ENCODE results near the gene MAP3K19.

MAP3K19 gene

DNA sequence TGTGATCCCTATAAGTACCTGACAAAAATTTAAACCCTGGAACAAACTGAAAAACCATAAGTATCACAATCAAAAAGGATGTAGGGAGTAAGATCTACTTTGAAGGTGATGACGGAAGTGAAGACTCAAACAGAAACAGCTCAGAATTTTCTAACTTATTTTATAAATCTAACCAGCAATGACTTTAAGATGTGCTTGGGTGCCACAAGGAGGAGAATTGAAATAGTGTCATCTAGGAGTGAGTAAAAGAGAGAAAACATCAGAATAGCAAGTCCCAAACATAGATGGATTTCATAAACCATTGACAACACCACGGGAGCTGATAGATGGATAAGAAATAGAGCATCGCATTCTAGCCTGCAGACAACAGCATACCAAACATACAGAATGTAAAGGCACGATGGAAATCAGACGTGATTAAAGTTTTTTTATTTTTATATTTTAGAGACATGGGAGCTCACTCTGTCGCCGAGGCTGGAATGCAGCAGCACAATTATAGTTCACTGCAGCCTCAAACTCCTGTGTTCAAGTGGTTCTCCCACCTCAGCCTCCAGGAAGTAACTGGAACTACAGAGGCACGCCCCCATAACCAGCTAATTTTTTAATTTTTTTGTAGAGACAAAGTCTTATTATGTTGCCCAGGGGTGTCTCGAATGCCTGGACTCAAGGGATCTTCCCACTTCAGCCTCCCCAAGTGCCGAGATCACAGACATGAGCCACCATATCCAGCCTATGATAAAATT is 36.9 kb downstream of the MAP3K19 start:
- Mint-ChIP-seq H3K9me3 (peaks cover under 1% of the 10 kb centered on the region), H3K27ac (no peak overlapping the region), H3K36me3 (ENCODE audit: low read depth) (no peaks in the 10 kb centered on the region), H3K4me1 (peaks cover under 1% of the 10 kb centered on the region), H3K4me3 (no peak overlapping the region), H3K27me3 (ENCODE audit: low read depth, poor library complexity) (peaks cover 7% of the 10 kb centered on the region)
- TF ChIP-seq, protein P1, sequence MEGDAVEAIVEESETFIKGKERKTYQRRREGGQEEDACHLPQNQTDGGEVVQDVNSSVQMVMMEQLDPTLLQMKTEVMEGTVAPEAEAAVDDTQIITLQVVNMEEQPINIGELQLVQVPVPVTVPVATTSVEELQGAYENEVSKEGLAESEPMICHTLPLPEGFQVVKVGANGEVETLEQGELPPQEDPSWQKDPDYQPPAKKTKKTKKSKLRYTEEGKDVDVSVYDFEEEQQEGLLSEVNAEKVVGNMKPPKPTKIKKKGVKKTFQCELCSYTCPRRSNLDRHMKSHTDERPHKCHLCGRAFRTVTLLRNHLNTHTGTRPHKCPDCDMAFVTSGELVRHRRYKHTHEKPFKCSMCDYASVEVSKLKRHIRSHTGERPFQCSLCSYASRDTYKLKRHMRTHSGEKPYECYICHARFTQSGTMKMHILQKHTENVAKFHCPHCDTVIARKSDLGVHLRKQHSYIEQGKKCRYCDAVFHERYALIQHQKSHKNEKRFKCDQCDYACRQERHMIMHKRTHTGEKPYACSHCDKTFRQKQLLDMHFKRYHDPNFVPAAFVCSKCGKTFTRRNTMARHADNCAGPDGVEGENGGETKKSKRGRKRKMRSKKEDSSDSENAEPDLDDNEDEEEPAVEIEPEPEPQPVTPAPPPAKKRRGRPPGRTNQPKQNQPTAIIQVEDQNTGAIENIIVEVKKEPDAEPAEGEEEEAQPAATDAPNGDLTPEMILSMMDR (IDR thresholded peaks at IDR 0.05), result no peak
- DNase-seq, result no peak

DNA sequence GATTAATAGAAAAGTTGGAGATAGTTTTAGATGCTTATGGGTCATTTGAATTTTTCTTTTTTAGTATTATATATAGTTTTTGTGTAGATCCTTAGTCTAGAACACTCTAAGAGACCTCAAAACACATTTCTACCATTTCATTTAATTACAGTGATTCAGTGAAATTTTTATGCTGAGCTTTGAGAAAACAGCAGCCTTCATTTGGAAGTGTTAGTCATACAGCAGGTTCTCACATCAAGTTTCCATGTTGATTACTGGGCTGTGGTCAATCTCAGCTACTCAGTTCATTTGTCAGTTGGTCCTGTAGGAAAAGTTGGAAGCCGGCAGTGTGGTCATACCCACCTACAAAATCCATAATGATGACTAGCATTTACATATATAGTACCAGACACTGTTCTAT is 37.9 kb downstream of the MAP3K19 start:
- Mint-ChIP-seq H3K27me3 (ENCODE audit: low read depth, poor library complexity) (peaks cover 11% of the 10 kb centered on the region), H3K4me3 (no peak overlapping the region), H3K36me3 (ENCODE audit: low read depth) (no peaks in the 10 kb centered on the region), H3K9me3 (no peaks in the 10 kb centered on the region), H3K4me1 (peaks cover 8% of the 10 kb centered on the region), H3K27ac (no peak overlapping the region)
- TF ChIP-seq, protein P1 (IDR thresholded peaks at IDR 0.05), result no peak
- no peak for DNase-seq

DNA sequence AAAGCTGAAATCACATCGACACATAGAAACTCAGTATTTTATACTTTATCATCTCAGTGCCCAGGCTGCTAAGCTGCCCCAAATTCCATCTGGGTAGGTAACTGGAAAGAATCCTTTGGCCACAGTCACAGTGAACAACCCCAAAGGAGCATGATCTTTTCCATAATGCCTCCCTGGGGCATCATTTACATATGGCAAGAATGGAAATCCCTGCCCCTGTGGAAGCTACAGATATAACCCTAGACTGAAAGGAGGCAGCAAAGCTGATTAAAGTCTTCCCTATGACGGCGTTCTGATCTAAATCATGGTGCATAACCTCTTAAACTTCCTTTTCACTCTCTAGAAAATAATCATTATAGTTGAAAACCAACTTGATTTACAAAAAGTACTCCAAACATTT is 41.5 kb downstream of the MAP3K19 start:
- Mint-ChIP-seq H3K27ac (no peak overlapping the region), H3K4me1 (peaks cover 10% of the 10 kb centered on the region), H3K36me3 (ENCODE audit: low read depth) (no peaks in the 10 kb centered on the region), H3K9me3 (no peaks in the 10 kb centered on the region), H3K27me3 (ENCODE audit: low read depth, poor library complexity) (peaks cover 18% of the 10 kb centered on the region), H3K4me3 (no peak overlapping the region)
- TF ChIP-seq, protein P1 (IDR thresholded peaks at IDR 0.05), result no peak
- no peak for DNase-seq

DNA sequence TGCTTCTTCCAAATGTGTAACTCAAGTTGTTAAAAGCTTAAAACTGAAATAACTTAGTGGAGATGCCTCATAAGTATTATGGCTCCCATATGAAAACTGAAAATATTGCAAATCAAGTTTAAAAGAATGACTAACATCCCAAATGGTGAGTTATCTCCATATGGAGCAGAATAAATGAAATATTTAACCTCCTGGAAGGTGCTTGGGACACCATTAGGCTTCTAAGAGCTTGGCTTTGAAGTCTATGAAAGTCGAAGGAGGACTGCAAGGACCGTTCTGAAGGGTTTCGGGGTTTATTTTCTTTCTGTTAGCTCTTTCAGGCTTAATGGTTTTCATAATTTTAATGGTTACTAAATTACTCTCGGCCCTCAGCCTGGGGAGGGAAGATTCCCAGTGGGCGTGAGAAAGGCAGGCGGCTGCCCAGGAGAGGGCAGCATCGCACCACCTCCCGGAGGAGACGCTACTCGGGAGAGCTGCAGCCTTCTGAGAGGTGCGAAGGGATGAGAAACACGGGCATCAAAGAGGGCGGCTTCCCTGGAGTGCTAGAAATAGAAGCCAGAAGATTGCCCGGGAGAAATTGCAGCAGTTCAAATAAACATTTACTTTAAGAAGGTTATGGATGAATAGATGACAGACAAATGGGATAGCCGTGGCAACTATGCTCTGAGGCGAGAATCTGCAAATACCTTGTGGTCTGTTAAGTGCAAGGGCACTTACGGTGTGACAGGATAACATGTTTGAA is 43.1 kb downstream of the MAP3K19 start:
- H3K27ac Mint-ChIP-seq, result no peak overlapping the region
- TF ChIP-seq, protein P1 (IDR thresholded peaks at IDR 0.05), result peak; percentile 93
- H3K36me3 Mint-ChIP-seq (ENCODE audit: low read depth), result no peaks in the 10 kb centered on the region
- peak; percentile 78 for DNase-seq
- H3K4me3 Mint-ChIP-seq, result no peak overlapping the region
- H3K27me3 Mint-ChIP-seq (ENCODE audit: low read depth, poor library complexity), result peaks cover 18% of the 10 kb centered on the region
- no peaks in the 10 kb centered on the region for H3K9me3 Mint-ChIP-seq
- H3K4me1 Mint-ChIP-seq, result peaks cover 16% of the 10 kb centered on the region

DNA sequence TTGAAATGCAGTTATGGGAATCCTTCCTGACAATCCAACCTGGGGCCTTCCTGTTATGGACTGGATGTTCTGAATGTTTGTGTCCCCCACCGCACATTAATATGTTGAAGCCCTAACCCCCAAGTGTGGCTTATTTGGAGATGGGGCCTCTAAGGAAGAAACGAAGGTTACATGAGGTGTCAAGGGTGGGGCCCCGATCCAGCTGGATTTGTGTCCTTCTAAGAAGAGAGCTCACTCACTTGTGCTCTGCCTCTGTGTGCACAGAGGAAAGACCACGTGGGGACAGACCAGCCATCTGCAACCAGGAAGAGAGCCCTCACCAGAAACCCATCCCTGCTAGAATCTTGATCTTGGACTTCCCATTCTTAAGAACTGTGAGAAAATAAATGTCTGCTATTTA is 44.4 kb downstream of the MAP3K19 start:
- no peaks in the 10 kb centered on the region for H3K36me3 Mint-ChIP-seq (ENCODE audit: low read depth)
- peaks cover 20% of the 10 kb centered on the region for H3K27me3 Mint-ChIP-seq (ENCODE audit: low read depth, poor library complexity)
- no peak overlapping the region for H3K4me3 Mint-ChIP-seq
- no peaks in the 10 kb centered on the region for H3K9me3 Mint-ChIP-seq
- peaks cover 23% of the 10 kb centered on the region for H3K4me1 Mint-ChIP-seq
- no peak for DNase-seq
- no peak overlapping the region for H3K27ac Mint-ChIP-seq
- TF ChIP-seq, protein P1 (IDR thresholded peaks at IDR 0.05), result no peak
